ENCODE results near the gene EPS8. TPM values are rescaled to one million over a fixed set of nuclear protein-coding genes. Genes with fewer than 3 reads are reported as not detected.

EPS8 gene
- total RNA-seq, 4 donors from 2014 or later = 26.1 to 43.2 (median 32.3) TPM

- no peak for TF ChIP-seq POLR2A (IDR thresholded peaks at IDR 0.05)
- TF ChIP-seq CTCF (IDR thresholded peaks at IDR 0.05) = no peak
Measured at GRCh38 chr12:15720295-15720694, 68.9 kb downstream of the EPS8 start.

DNA sequence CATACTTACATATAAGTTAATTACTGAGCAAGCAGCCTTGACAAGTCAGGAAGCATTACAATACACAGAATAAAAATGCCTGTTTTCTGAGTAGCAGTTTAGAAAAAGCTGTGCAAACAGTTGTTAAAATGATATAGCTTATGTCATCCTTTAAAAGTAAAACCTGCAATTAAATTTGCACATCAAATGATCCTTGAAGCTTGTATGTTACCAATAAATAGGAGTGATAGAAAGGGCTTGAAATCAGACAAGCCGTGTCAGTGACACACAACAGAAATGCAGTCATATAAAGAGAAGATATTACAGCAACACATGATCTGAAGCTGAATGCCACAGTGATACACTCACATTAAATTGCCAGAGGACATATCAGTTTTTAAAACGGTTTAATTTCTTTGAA lies 70.0 kb downstream of the EPS8 start:
- no peak overlapping the region for H3K4me3 ChIP-seq (ENCODE audit: low read depth, poor library complexity, severe bottlenecking)
- 49 to 58% methylated on average over 2 of the region's 2 CpGs for WGBS, 2 donors
- TF ChIP-seq POLR2A (IDR thresholded peaks at IDR 0.05) (no peak), CTCF (IDR thresholded peaks at IDR 0.05) (no peak)
- intact Hi-C loops (cut with DNase I; ENCODE audit: low total_unique reads) = no loop called here
- no peak for DNase-seq (ENCODE audit: low spot score in 2 of 2)

More at GRCh38 chr12:15720295-15720694, 68.9 kb downstream of the EPS8 start:
- intact Hi-C loops (cut with DNase I; ENCODE audit: low total_unique reads) = no loop called here
- DNase-seq (ENCODE audit: low spot score in 2 of 2) = no peak
- WGBS, 2 donors = 63 to 65% methylated on average over 2 of the region's 2 CpGs
- H3K4me3 ChIP-seq (ENCODE audit: low read depth, poor library complexity, severe bottlenecking) = no peak overlapping the region

DNA sequence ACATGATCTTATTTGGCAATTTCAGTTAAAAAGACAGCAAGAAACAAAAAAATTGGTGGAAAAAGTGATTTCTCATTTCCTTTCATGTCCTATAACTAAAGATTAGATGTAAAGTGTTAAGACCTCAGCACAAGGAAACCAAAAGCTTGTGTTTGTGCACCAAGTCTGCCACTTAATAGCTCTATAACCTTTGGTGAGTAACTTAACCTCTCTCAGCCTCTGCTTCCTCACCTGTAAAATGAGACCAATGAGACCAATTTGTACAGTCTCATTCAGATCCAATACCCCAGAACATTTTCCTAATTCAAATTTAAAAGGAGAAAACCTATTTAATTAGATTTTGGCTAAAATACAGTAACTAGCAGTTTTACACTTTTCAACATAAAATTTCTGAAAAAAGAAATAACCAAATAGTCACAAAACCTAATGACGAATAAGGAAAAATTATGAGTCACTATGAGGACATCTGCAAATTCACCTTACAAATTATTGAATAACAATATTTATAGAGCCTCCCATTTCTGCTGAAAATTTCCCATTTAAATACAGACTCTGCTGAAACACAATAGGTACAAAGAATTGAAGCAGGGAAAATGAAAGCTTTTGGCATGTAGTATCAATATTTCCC lies 71.1 kb downstream of the EPS8 start:
- intact Hi-C loops (cut with DNase I; ENCODE audit: low total_unique reads) = no loop called here
- no peak for DNase-seq (ENCODE audit: low spot score in 2 of 2)
- no peak for TF ChIP-seq POLR2A (IDR thresholded peaks at IDR 0.05)
- TF ChIP-seq CTCF (IDR thresholded peaks at IDR 0.05) = no peak
- H3K4me3 ChIP-seq (ENCODE audit: low read depth, poor library complexity, severe bottlenecking) = no peak overlapping the region
- WGBS, 2 donors = 73 to 77% methylated on average over 1 of the region's 1 CpG

GRCh38 chr12:15716581-15716980 lies 72.6 kb downstream of the EPS8 start:
- intact Hi-C loops (cut with DNase I; ENCODE audit: low total_unique reads) = no loop called here
- 88 to 90% methylated on average over 2 of the region's 2 CpGs for WGBS, 2 donors
- no peak overlapping the region for H3K4me3 ChIP-seq (ENCODE audit: low read depth, poor library complexity, severe bottlenecking)

GRCh38 chr12:15714256-15714655 lies 74.9 kb downstream of the EPS8 start:
- no peak for TF ChIP-seq POLR2A (IDR thresholded peaks at IDR 0.05)
- no peak for TF ChIP-seq CTCF (IDR thresholded peaks at IDR 0.05)
- WGBS, 2 donors = 82 to 93% methylated on average over 2 of the region's 2 CpGs
- DNase-seq (ENCODE audit: low spot score in 2 of 2) = no peak
- H3K4me3 ChIP-seq (ENCODE audit: low read depth, poor library complexity, severe bottlenecking) = no peak overlapping the region
- intact Hi-C loops (cut with DNase I; ENCODE audit: low total_unique reads) = no loop called here

More at GRCh38 chr12:15716581-15716980, 72.6 kb downstream of the EPS8 start:
- TF ChIP-seq CTCF (IDR thresholded peaks at IDR 0.05) (no peak), POLR2A (IDR thresholded peaks at IDR 0.05) (no peak)
- DNase-seq (ENCODE audit: low spot score in 2 of 2) = no peak

All from lower leg skin (tissue), 4 donors.